HG03439 (cell line): ENCODE measurements around the gene LUZP2.

Experiments
- ATAC-seq: cut with Tn5 transposase; IDR thresholded peaks from one replicate; pipeline ENCODE4 v1.9.1; 2021; ENCODE audit warnings: mild to moderate bottlenecking, moderate library complexity; ENCODE audit not compliant: unreplicated experiment

LUZP2 gene

DNA sequence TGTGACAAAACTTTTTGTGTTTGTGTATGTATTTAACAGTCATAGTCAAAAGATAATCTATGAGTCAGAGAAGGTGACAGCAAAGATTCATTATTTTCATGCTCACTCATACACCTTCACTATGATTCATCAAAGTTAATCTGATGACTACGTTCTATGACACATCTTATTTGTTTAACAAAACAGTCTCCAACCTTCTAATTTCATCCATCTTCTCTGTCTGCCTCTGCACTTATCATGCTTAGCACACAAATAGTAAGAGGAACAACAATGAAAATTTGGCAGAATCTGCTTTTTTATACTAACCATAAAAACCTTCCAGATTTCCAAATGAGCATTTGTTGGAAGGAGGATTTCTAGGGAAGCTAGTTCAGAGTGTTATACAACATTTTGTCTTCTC lies 568.9 kb downstream of the LUZP2 start:
- ATAC-seq: no peak

DNA sequence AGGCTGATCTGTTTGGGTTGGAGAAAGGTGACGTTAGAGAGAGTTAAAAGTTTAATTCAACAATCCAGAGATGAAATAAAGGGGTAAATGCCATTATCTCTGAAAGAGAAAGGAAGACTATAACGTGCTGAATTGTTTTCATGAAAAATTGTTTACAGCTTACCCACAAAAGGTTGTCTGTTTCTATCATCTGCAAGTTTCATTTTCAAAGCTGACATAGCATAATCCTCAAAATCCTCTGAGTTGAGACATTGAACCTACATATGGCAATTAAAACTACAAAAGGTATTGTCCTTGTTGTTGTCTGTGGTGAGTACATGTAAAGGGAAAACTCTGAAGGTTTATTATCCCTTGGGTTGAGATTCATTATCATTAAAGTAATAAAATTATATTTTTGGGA lies 569.9 kb downstream of the LUZP2 start:
- no peak for ATAC-seq

DNA sequence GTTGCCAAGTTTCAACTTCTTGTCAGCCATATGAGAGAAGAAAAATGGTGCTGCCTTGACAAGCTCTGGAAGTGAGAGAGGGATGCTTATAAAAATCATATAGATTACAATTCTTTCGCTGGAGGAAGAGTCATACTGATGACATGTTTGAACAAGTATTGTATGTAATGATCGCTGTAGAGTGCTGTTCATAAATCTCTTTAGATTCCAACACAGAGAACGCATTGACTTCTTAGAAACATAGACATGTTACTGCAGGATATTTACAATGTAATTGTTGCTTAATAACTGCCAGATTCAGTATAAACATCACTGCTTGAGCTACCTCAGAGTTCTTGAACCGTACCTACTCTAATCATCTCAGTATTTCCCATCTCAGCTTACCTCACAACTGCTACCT lies 571.6 kb downstream of the LUZP2 start:
- ATAC-seq: no peak

DNA sequence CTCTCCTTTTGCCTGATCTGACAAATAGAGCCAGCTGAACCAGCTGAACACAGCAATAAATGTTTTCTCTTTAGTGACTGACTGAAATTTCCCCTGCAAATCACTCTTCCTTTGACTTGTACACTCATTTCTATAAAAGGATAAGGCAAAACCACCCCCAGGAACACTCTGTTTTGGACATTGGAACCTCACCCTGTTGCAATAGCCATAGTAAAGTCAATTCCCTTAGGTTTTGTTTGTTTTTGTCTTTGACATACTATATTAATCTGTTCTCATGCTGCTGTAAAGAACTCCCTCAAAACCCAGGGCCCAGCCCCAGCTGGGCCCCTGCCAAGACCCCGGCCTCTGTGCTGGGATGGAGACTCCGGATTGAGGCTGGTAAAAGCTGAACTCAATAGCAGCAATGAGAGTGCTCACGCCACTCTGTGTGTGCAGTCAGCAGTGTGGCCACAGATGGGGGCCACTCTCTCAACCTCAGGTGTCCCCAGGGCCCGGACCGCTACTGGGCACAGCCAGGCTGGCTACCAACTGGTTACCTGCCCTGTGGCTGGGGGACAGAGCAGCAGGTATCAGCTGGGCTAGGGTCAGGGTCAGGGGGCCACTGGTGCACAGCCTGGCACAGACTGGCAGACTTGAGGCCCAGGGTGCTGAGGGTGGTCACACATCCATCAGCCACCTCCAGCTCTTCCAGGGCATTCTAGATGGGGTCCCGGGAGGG lies 597.4 kb downstream of the LUZP2 start:
- ATAC-seq: no peak

DNA sequence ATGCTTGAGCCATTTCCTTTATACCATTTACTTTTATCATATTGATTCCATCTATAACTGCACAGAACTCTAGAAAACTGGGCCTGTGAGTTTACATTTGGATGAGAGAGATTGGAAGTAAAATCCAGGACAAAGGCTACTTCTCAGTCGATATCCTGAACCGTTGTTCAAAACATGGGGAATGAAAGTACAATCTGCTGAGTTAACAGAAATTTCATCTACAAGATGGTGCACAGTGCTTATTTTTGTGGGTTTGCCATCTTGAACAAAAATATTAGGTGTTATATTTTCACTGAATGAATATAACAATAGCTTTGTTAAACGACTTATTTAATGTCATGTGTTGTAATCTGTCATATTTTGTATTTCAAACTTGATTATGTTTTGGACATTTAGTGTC lies 622.6 kb downstream of the LUZP2 start:
- no peak for ATAC-seq
